Activated T-cell treated with anti-CD3 and anti-CD28 coated beads, Interleukin-2, amount 50 U/mL, for 72 hours (primary cell): ENCODE results near the gene KCNMA1. TPM values are rescaled to one million over a fixed set of nuclear protein-coding genes. Genes with fewer than 3 reads are reported as not detected.
A peak's percentile ranks its signal among the peaks of the same experiment; 100 is the strongest.

Source experiments
- ATAC-seq, 2 donors: fragments of 150-1000 bp; cut with Tn5 transposase; replicated peaks in 1 of 2; 2 replicates each; pipeline ENCODE4 v1.10.0; 2021; ENCODE audit warnings: moderate library complexity in 2 of 2, mild to moderate bottlenecking in 1 of 2
- DNase-seq, 2 donors: peaks; one replicate each; pipeline ENCODE4 v3.0.0; 2021 to 2022; ENCODE audit warnings: mixed read lengths in 1 of 2
- H3K27ac Mint-ChIP-seq: one replicate; pipeline ENCODE4 v1.8.0; 2022; ENCODE audit warnings: mild to moderate bottlenecking, moderate library complexity, mixed read lengths
- H3K27me3 Mint-ChIP-seq: one replicate; pipeline ENCODE4 v1.8.0; 2022; ENCODE audit warnings: low read depth, mixed read lengths
- H3K36me3 Mint-ChIP-seq, 2 donors: one replicate each; pipeline ENCODE4 v1.8.0; 2022; ENCODE audit warnings: mixed read lengths in 2 of 2, mild to moderate bottlenecking in 1 of 2; ENCODE audit not compliant: insufficient read depth in 2 of 2
- H3K4me1 Mint-ChIP-seq: one replicate; pipeline ENCODE4 v1.8.0; 2022; ENCODE audit warnings: low read depth, mixed read lengths
- H3K4me3 Mint-ChIP-seq, 2 donors: one replicate each; pipeline ENCODE4 v1.8.0; 2022; ENCODE audit warnings: mild to moderate bottlenecking in 2 of 2, mixed read lengths in 2 of 2, moderate library complexity in 2 of 2
- H3K9me3 Mint-ChIP-seq, 2 donors: one replicate each; pipeline ENCODE4 v1.8.0; 2022; ENCODE audit warnings: mixed read lengths in 2 of 2
- total RNA-seq, 2 donors: library from RNA; stranded (reverse); gene quantifications; one replicate each; pipeline ENCODE4 v1.2.3, GENCODE V29; 2022

KCNMA1 gene
- total RNA-seq, 2 donors from 2014 or later: 0.55 to 1.0 TPM

DNA sequence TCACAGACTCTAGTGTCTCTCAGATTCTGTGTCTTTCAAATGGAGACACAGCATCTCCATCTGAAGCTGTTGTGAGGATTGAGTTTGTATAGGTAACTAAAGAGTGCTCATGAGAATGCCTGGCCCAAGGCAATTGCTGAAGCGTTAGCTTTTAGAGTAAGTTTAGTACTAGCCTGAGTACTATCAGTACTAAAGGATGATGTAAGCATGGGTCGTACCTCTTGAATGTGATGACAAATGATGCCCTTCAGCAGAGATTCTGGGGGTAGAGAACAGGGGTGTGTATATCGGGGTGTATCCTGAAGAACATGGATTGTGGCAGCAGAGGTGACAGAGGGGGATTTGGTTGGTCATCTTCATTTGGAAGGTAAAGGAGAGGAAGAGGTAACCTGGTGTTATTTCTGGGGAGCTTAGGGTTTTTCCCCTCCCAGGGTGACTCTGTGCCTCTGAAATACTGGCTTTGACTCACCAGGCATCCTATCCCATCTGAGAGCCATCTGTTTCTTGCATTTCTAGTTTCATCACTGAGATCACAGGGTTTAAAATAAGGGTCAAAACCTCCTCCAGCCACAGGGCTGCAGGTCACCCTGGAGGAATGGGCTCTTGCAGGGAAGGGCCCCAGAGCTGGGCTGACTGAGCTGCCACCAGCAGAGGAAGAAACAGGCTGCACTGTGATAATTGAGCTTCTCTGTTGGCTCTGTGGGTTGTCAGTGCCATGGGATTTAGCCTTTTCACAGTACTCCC is 756.0 kb downstream of the KCNMA1 start:
- Mint-ChIP-seq H3K9me3 (no peaks in the 10 kb centered on the region), H3K27me3 (peaks cover 16% of the 10 kb centered on the region), H3K4me3 (peak overlapping the region in 1 of 2 donors; percentile 10), H3K4me1 (peaks cover 14% of the 10 kb centered on the region), H3K27ac (no peak overlapping the region), H3K36me3 (no peaks in the 10 kb centered on the region)
- ATAC-seq: peak; percentile 62 to 69
- peak in 1 of 2 donors; percentile 2 for DNase-seq

DNA sequence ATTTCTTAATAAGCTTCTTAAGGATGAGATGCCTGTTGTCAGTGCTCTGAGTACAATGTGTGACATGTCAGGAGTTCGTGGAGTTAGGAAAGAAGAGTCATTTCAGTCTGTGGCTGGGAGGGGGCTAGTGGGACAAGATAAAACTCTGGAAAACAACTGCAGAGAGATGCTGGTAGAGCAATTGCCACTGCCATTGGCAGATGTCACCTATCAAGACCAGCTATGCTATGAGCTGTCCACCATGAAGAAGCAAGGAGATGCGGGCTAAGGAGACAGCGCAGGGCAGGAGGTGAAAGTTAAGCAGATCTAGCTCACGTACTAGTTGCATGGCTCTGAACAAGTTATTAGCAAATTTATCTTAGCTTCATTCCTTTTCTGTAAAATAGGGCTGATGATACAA is 756.7 kb downstream of the KCNMA1 start:
- Mint-ChIP-seq H3K27ac (no peak overlapping the region), H3K27me3 (peaks cover 16% of the 10 kb centered on the region), H3K4me3 (no peak overlapping the region), H3K9me3 (no peaks in the 10 kb centered on the region), H3K4me1 (peaks cover 14% of the 10 kb centered on the region), H3K36me3 (no peaks in the 10 kb centered on the region)
- ATAC-seq (no peak), DNase-seq (no peak)

DNA sequence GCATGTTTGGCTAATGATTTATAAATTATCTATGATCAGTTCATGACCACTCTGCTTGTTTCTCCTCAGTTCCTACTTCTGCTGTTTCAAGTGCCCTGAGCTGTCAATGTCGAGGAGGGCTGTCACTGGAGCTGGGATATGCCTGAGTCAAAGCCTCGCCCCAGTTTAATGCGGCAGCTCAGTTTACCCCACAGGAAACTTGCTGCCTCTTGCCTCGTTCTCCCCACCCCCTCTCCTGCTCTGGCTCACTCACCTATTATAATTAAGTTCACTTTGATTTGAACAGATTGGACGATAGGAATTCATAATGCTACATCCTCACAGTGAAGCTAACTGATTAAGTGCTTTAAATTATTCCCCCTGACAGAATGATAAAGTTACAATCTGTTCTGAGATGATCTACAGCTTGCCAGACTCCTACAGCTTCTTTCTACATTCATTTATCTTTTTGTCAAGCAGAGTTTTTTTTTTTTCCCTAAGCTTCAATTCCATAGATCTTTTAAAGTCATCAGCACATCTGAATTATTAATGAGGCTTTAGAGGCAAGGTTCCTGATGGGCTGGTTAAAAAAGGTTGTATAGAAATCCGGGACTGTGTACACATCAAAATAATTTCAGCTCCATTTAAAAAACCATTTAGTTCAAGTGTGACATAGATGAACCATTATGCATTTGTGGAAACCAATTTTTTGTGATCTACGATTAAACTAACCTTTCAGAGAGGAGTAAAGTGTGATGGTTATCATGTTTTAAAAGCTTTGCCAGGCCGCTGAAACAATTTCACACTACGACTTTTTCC is 758.3 kb downstream of the KCNMA1 start:
- ATAC-seq (no peak), DNase-seq (no peak)
- H3K36me3 Mint-ChIP-seq: no peaks in the 10 kb centered on the region
- no peaks in the 10 kb centered on the region for H3K9me3 Mint-ChIP-seq
- H3K27ac Mint-ChIP-seq: no peak overlapping the region
- H3K4me3 Mint-ChIP-seq: no peak overlapping the region
- H3K4me1 Mint-ChIP-seq: peaks cover 14% of the 10 kb centered on the region
- peaks cover 16% of the 10 kb centered on the region for H3K27me3 Mint-ChIP-seq

DNA sequence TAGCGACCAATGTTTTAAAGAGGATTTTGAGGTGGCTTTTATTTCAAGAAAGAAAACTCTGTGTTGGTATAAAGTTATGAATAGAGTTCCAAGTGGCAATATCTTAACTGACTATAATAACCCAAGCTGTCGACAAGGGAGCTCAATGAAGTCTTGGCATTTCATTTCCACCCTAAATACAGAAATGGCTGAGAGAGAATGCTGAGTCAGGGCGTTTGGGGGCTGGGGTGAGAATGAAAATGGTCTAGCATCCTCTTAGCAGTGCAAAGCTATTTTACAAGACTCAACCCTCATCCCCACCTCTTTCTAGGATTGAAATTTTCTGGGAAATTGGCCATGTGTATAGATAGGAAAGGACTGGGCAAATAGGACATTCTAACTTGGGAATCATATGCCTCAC is 759.1 kb downstream of the KCNMA1 start:
- peaks cover 14% of the 10 kb centered on the region for H3K4me1 Mint-ChIP-seq
- DNase-seq (no peak), ATAC-seq (no peak)
- H3K9me3 Mint-ChIP-seq: no peaks in the 10 kb centered on the region
- no peaks in the 10 kb centered on the region for H3K36me3 Mint-ChIP-seq
- no peak overlapping the region for H3K27ac Mint-ChIP-seq
- no peak overlapping the region for H3K4me3 Mint-ChIP-seq
- H3K27me3 Mint-ChIP-seq: peaks cover 21% of the 10 kb centered on the region

DNA sequence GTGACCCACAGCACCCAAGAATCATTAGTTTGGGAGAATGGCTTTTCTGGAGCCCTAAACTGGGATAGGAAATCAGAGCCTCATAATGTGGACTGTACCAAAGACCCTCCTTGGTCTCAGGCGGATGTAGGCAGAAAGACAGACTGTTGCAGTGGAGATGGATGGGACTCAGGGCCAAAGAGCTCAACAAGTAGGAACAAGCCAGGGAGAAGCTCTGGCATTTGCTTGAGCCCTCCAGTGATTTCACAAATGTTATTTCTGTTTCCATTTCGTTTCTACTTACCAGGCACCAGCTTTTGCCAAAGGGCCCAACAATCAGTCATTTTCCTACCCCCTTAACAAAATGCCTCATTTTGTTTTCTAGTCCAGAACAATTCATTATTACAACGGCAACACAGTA is 762.7 kb downstream of the KCNMA1 start:
- H3K27ac Mint-ChIP-seq: no peak overlapping the region
- no peaks in the 10 kb centered on the region for H3K36me3 Mint-ChIP-seq
- ATAC-seq (no peak), DNase-seq (no peak)
- no peaks in the 10 kb centered on the region for H3K4me1 Mint-ChIP-seq
- H3K27me3 Mint-ChIP-seq: peaks cover 16% of the 10 kb centered on the region
- H3K4me3 Mint-ChIP-seq: no peak overlapping the region
- no peaks in the 10 kb centered on the region for H3K9me3 Mint-ChIP-seq

DNA sequence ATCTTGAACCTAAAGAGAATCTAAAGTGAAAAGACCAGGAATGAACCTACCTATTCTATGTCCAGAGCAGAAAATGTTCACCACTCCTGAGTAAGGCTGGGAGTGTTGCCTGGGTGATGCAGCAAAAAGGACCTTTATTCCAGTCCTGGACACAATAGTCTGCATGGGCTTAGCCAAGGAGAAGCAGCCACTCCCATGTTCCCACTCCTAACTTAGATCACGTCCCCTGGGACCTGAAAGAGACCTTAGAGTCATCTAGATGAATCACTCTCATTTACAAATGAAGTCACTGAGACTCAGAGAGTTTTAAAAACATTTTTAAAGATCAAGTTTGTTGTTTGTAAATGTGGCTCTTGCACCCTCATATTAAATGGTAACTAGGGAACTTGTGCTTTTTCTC is 763.4 kb downstream of the KCNMA1 start:
- no peaks in the 10 kb centered on the region for H3K36me3 Mint-ChIP-seq
- ATAC-seq: no peak
- H3K27me3 Mint-ChIP-seq: peaks cover 16% of the 10 kb centered on the region
- no peaks in the 10 kb centered on the region for H3K4me1 Mint-ChIP-seq
- H3K4me3 Mint-ChIP-seq: no peak overlapping the region
- no peaks in the 10 kb centered on the region for H3K9me3 Mint-ChIP-seq
- no peak for DNase-seq
- no peak overlapping the region for H3K27ac Mint-ChIP-seq

DNA sequence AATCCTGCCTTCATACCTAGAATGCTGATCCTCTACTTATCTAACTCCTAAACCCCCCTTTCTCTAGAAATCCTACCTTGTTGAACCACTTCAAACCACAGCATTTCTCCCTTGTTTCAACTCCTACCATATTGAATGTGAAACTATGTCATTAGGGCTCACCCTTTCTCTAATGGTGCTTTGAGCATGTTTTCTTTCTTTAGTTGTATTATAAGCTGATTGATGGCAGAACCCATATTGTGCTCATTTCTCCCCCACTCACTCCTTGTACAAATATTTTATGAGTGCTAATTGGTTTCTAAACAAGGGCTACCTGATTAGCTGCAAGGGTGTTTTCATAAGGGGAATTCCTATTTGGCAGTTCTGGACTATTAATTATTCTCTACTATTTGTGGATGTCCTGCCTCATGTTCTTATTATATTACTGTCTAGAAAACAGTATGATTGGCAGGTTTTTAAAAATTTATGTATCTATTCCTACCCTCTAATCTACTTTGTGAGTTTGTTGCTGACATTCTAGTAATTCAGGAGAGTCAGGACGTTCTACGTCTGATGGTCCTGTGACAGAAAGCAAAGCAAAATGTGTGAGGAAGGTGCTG is 765.8 kb downstream of the KCNMA1 start:
- no peaks in the 10 kb centered on the region for H3K4me1 Mint-ChIP-seq
- H3K27me3 Mint-ChIP-seq: peaks cover 16% of the 10 kb centered on the region
- no peak overlapping the region for H3K27ac Mint-ChIP-seq
- DNase-seq (no peak), ATAC-seq (no peak)
- no peak overlapping the region for H3K4me3 Mint-ChIP-seq
- H3K9me3 Mint-ChIP-seq: no peaks in the 10 kb centered on the region
- no peaks in the 10 kb centered on the region for H3K36me3 Mint-ChIP-seq

DNA sequence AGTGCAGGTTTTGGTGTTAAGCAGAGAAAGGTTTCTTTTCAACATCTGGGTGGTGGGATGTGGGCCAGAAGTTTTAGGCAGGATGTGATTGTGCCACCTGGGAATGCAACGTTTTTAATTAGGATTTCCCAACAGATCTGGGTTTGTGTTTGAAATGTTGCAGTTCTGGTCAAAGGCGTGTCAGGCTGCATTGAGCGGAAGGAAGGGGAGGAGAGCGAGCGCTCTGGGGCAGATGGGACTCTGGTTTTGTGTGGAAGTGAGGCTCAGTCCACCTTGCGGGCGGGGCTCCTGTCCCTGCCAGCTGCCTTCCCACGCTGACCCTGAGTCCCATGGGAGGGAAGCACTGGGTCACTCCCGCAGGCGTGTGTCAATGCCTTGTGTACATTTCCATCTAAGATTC is 767.7 kb downstream of the KCNMA1 start:
- Mint-ChIP-seq H3K27ac (no peak overlapping the region), H3K9me3 (no peaks in the 10 kb centered on the region), H3K4me3 (no peak overlapping the region), H3K4me1 (no peaks in the 10 kb centered on the region), H3K27me3 (peaks cover 16% of the 10 kb centered on the region), H3K36me3 (no peaks in the 10 kb centered on the region)
- no peak for ATAC-seq
- DNase-seq: no peak

DNA sequence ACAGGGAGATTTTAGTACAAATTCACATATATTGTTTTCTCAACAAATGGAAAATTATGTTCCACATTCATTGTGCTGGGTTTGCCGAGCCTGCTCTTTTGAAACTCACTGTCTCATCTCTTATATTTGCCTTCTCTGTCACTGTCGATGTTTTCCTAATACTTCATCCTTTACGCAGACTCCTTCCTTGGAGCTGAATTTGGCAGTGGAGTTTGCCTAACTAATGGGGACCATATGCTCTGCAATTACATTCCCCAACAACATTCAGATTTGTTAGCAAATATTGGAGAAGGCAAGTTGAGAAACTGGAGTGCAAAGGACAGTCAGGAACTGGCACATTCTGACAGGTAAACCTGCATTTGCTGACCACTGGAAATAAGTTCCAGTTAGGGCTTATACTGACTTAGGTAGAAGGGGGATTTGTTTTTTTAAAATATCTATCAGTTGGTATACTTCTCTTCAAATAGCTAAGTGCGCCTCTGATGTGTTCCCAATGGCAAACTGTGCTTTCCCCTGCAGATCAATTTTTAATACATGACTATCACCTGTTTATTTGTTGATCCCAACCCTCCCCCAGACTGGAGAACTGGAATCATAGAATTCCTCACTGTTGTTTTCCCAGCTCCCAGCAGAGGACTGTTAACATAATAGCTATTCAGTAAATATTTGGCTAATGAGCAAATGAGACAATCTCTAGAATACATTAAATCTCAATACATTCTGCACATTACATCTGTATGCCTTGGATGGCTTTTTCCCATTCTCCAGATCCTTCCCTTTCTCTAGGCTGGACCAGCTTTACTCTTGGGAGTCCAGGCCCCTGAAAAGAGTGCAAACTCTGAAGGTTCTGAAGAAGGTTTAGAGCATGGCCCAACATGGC is 769.3 kb downstream of the KCNMA1 start:
- peaks cover 9% of the 10 kb centered on the region for H3K27me3 Mint-ChIP-seq
- H3K4me3 Mint-ChIP-seq: no peak overlapping the region
- no peak for ATAC-seq
- no peaks in the 10 kb centered on the region for H3K36me3 Mint-ChIP-seq
- H3K9me3 Mint-ChIP-seq: no peaks in the 10 kb centered on the region
- no peak for DNase-seq
- H3K27ac Mint-ChIP-seq: no peak overlapping the region
- H3K4me1 Mint-ChIP-seq: no peaks in the 10 kb centered on the region

DNA sequence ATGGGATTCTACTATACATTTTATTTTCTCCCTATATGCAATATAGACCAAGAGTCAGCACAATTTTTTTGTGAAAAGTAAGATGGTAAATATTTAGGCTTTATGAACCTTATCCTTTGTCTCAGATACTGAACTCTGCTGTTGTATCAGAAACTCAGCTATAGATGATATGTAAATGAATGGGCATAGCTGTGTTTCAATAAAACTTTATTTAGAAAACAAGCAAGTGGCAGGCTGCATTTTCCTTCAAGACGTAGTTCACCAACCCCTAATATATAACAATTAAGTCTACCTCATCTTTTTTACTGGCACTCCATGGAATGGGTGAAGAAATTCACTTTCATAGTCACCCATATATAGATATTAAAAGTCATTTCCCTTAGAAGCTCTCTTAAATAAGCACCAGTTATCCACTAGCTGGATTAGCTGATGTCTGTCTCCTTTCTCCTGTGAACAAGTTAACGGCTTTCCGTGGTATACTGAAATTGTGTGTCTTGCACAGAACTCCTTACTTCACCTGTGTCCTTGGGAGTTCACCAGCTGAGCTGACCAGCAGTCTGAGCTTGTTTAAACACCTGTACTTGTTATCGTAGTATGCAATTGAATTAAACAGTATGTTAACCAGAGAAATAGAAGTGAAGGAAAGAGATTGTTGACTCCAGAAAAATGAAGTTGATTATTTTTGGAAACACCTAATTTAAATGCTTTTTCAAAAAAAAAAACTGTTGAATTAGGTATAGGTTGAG is 770.6 kb downstream of the KCNMA1 start:
- Mint-ChIP-seq H3K9me3 (no peaks in the 10 kb centered on the region), H3K36me3 (no peaks in the 10 kb centered on the region), H3K4me3 (no peak overlapping the region), H3K4me1 (no peaks in the 10 kb centered on the region), H3K27ac (no peak overlapping the region), H3K27me3 (peaks cover 8% of the 10 kb centered on the region)
- DNase-seq (no peak), ATAC-seq (no peak)

DNA sequence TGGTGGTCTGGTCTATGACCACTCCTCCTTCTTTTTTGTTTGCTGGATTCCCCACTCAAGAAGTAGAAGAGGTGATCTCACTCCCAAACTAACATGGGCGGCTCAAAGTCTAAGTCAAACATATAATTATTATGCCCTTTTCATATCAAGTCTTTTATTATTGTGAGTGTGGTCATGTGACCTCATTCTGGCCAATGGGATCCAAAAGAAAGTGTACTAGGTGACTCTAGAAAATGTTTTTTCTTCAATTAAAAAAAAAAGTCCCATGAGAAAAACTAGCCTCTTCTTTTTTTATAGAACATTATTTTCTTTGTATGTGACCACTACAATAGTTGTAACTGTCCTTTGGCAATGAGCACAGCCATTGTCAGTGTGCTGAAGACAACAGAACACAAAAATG is 772.7 kb downstream of the KCNMA1 start:
- Mint-ChIP-seq H3K4me3 (no peak overlapping the region), H3K4me1 (no peaks in the 10 kb centered on the region), H3K27ac (no peak overlapping the region), H3K36me3 (no peaks in the 10 kb centered on the region), H3K27me3 (no peaks in the 10 kb centered on the region), H3K9me3 (no peaks in the 10 kb centered on the region)
- no peak for ATAC-seq
- no peak for DNase-seq

DNA sequence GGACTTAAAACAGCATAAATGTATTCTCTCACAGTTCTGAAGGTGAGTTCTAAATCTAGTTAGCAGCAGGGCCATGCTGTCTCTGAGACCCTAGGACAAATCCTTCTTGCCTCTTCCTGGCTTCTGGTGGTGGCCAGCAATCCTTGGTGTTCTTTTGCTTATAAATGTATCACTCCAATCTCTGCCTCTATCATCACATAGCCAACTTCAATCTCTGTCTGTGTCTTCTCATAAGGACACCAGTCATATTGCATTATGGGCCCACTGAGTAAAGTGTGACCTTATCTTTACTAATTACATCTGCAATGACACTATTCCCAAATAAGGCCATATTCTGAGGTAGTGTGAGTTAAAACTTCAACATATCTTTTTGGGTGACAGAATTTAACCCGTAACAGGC is 778.9 kb downstream of the KCNMA1 start:
- Mint-ChIP-seq H3K4me1 (no peaks in the 10 kb centered on the region), H3K4me3 (no peak overlapping the region), H3K27ac (no peak overlapping the region), H3K36me3 (peaks cover 0 to 1% of the 10 kb centered on the region in 2 donors), H3K9me3 (peaks cover 3 to 5% of the 10 kb centered on the region in 2 donors), H3K27me3 (no peaks in the 10 kb centered on the region)
- no peak for ATAC-seq
- DNase-seq: no peak
